HG03108 (cell line): Measurements from ENCODE around the gene HSBP1L1.

Source experiments
- ATAC-seq: cut with Tn5 transposase; IDR thresholded peaks from one replicate; pipeline ENCODE4 v1.9.1; 2021; ENCODE audit warnings: moderate library complexity; ENCODE audit not compliant: unreplicated experiment

HSBP1L1 gene

DNA sequence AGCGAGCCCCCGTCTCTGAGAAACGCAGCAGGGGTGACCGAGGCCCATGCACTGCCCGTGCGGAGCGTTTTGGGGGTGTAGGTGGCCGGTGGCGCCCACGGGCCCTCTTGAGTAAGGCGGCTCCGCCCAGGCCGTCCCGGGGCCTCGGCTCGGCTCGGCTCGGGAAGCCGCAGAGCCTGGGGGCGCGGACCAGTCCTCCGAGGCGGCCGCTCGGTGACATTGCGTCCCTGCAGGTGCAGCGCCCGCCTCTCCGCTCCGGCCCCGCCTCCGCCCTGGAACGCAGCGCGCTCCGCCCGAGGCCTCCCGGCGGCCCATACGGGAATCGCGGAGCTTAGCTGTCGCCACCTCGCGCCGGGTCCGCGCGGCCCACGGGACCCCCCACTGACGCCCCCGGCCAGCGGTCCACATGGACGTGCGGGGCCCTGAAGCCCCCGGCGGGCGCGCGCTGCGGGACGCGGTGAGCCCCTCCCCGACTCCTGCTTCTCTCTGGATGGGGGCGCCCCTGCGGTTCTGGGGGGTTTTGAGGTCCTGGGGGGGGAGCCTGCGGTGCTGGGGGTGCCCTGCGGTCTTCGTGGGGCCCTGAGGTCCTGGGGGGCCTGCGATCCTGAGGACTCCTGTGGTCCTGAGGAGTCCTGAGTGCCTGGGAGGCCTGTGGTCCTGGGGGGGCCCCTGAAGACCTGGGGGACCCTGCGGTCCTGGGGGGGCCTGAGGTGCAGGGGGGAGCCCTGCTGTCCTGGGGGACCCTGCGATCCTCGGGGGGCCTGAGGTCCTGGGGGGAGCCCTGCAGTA is at the start of gene HSBP1L1:
Gene HSBP1L1, plus strand, starts transcription at position 314 of the 789 bp plus-strand sequence. Its CDS starts 93 bp downstream, at position 407.
- peak; percentile 80 for ATAC-seq

DNA sequence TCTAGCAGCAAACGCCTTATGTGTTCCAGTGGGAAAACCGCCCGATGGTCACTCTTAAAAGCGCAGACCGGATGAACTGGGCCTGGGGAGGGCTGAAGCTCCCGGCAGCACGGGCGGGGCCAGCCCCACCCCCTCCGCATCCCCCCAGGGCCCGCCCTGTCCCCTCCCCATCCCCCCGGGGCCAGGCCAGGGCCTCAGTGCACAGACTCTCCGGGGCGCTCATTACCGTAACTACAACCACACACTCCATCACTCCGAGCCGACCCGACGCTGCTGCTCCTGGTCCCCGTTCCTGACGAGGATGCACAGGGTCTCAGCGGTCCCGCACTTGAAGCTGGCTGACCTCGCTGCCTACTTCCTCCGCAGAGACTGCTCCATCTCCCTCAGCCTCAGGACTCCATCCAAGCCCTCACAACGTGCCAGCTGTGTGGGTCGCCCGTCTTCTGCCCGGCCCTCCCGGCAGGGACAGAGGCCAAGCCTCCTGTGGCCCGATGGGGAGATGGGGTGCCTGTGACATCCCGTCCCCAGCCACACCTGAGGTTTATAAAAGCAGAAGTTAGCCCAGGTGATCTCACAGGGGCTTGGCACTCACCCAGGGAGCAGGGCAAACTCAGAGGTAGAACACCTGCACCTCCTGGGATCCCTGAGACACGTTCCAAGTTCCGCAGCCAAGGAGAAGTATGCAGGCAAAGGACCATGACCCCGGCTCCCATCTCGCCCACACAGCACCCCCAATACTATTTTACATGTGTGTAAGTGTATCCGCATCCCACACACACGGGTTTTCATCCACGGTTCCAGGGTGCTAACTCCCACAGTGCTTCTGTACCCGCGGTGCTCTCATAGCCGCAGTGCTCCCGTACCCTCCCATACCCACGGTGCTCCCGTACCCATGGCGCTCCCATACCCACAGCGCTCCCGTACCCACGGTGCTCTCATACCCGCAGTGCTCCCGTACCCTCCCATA is 49.0 kb upstream of the HSBP1L1 start:
- no peak for ATAC-seq

DNA sequence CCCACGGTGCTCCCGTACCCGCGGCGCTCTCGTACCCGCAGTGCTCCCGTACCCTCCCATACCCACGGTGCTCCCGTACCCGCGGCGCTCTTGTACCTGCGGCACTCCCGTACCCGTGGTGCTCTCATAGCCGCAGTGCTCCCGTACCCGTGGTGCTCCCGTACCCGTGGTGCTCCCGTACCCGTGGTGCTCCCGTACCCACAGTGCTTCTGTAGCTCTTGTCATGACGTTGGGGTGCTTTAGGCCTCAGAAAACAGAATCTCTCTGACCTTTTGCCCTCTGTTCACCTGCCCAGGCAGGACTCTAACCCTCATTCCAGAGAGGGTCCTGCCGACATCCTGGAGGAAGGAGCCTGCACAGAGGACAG is 48.3 kb upstream of the HSBP1L1 start:
- ATAC-seq, result no peak

DNA sequence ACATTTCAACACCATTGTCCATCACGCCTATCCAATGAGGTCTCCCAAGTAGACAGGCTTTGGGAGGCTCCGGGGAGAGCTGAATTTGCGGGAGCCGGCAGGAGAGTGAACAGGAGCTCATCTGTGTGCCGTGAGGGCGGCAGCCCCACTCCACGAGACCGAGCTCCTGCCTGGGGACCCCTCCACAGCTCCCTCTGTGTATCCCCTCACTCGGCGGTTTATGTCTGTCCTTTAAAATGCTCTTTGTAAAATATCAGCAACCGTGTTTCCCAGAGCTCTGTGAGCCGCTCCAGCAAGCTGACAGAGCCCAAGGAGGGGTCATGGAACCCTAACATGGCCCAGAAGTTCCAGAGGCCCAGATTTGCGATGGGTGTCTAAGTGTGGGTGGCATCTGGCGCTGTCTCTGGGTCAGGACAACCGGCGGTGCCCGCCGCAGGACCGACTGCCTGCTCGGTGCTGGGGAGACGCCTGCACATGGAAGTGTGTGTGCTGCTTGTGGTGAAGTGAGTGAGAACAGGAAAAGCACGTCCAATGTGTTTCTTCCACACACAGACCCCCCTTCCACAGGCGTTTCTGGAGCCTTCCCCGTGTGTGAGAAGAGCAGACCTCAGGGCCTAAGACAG is 47.8 kb upstream of the HSBP1L1 start:
- no peak for ATAC-seq

DNA sequence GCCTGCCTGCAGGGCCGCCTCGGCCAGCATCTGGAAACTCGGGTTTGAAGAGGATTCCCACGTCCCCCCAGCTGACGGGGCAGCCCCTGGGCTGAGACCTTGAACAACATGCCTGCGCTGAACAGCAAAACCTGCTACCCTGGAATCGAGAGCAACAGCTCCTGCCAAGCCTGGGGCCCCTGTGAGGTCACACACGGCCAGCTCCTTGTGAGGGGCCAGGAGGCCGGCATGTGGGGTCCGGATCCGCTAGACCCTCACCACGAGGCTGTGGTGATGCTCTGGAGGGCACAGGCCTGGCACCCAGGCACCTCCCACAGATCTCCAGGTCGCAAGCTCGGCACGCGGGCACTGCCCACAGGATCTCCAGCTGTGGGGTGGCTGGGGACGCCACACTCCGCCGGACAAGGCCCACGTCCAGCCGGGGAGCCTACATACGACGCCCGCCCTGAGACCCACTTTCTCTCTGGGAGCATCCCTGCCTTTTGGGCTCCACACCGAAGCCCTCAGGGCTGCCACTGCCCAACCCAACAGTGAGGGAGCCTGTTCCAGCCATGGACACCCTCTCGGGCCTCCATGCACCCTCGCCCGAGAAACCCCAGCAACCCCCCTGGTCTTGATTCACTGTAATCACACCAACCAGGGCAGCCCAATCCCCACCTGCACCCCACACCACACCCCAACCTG is 47.1 kb upstream of the HSBP1L1 start:
- no peak for ATAC-seq

DNA sequence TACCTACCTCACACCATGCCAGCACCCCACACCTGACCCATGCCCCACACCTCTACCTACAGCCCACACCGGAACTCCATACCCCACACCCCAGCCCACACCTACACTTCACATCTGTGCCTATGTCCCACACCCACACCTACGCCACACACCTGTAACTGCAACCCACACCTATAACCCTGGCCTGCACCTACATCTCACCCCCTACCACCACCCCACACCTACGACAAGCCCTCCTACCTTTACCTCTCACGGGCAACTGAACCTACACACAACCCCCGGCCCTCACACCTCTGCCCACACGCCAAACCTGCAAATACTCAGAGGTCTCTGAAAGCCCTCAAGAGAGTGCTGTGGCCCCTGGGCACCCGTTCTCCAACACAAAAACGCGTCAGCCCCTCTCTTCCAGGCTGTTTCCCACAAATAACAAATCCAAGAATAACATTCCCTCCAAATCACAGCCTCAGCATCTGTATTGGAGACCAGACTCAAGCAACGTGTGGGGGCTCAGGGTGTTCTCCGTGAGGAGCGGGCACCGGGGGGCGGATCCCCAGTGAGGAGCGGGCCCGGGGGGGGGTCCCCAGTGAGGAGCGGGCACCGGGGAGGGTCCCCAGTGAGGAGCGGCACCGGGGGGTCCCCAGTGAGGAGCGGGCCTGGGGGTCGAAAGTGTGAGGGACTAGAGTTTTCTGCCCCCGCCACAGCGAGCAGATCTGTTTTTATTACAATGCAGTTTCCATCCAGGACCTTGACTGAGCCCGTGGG is 46.4 kb upstream of the HSBP1L1 start:
- ATAC-seq, result no peak

DNA sequence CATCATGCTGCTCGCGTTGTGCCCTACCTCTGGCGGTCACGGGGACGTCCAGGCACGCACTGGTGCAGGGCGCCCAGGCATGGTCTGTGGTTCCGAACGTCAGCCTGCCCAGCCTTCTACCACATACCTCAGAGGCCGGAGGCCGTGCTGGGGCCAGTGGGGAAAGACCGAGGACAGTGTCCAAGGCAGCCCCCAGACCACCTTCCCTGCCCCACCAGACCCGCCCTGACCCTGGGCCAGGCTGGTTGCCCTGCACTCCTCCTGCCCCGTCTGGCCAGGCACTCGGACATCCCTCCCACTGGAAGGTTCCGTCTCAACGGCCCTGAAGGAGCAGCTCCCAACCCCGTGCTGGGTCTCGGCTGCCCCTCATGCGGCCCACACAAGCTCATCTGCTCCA is 45.8 kb upstream of the HSBP1L1 start:
- ATAC-seq, result no peak

DNA sequence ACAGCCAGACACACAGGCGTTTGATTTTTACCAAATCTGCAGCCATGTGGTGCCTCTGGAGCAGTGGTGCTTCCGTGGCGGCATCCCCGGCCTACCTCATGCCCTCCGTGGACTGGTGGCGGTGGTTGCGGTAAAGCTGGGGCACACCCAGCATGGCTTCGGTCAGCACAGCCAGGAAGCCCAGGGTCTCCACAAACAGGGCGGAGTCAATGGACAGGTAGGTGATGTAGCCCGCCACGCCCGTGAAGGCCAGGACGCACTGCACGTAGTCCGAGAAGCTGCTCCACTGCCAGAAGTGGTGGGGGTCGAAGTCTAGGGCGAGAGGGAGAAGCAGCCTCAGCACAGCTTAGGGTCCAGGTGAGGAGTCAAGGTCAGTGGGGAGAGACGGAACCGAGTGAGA is 45.4 kb upstream of the HSBP1L1 start:
- no peak for ATAC-seq

DNA sequence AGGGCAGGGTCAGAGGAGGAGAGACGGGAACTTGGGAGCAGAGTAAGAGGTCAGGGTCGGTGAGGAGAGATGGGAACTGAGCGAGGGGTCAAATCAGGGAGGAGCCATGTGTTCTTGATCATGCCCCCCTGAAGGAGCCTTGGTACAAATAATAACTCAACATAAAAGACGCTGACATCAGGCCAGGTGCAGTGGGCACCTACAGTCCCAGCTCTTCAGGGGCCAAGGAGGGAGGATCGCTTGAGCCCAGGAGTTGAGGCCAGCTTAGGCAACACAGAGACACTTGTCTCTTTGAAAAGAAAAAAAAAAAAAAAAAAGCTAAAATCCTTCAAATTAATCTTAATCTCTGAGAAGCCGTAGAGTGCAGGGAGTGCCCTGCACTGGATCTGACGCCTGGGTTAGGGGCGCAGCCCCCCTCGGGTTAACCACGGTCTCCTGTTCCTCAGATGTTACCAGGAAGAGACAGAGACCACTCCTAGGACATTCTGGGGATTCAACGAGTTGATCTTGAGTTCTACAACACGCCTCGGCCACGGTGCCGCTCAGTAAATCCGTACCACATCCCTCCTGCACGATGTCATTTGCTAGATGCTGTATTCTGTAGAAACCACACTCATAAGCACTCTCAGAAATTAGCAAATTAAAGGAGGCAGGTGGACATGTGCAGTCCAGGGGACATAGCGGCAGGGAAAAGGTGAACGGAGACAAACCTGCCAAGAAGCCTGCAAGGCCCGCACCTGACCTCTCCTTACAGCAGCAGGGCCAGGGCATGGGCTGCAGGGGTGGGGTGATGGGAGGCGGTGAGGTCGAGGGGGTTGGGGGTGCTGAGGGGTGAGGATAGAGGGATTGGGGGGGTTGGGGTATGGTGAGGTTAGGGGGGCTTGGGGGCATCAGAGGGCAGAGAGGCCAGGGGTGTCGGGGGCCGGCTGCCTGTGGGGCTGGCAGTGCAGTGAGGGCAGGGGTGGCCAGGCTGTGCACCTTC is 42.2 kb upstream of the HSBP1L1 start:
- ATAC-seq, result no peak

DNA sequence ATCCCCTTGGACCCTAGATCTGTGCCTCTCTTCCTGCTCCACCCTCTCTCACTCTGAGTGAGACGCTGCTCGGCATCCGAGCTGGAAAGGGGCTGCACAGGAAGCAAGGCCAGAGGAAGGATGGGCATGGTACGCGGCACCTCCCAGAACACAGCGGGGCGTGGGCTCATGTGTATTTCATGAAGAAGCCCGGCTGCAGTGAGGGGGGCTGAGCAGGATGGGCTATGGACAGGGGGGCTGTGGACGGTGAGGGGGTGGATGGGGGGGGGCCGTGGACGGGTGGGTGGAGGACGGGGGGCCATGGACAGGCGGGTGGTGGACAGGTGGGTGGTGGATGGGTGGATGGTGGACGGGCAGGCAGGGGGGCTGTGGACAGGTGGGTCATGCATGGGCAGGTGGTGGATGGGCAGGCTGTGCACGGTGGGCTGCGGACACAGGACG is 41.5 kb upstream of the HSBP1L1 start:
- ATAC-seq, result no peak

DNA sequence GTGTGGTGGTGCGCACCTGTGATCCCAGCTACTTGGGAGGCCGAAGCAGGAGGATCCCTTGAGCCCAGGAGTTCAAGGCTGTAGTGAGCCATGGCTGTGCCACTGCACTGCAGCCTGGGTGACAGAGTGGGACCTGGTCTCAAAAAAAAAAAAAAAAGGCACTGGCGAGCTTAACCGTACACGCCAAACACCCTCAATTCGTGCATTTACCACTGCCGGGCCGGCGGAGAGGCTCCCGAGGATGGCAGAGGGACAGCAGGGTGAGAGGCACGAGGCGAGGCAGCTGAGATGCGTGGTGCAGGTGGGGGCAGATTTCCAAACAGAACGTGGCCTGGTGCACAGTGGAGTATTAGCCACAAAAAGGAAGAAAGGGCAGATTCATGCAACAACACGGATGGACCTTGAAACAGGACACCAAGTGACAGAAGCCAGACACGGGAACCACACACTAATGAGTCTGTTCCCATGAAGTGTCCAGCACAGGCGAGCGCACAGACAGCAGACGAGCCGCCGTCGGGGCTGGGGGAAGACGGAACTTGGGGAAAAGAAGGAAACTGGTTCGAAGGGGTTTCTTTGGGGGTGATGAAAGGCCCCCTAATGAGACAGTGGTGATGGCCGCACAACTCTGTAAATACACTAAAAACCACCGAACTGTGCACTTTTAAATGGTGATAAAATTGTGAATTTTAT is 40.4 kb upstream of the HSBP1L1 start:
- ATAC-seq, result no peak

DNA sequence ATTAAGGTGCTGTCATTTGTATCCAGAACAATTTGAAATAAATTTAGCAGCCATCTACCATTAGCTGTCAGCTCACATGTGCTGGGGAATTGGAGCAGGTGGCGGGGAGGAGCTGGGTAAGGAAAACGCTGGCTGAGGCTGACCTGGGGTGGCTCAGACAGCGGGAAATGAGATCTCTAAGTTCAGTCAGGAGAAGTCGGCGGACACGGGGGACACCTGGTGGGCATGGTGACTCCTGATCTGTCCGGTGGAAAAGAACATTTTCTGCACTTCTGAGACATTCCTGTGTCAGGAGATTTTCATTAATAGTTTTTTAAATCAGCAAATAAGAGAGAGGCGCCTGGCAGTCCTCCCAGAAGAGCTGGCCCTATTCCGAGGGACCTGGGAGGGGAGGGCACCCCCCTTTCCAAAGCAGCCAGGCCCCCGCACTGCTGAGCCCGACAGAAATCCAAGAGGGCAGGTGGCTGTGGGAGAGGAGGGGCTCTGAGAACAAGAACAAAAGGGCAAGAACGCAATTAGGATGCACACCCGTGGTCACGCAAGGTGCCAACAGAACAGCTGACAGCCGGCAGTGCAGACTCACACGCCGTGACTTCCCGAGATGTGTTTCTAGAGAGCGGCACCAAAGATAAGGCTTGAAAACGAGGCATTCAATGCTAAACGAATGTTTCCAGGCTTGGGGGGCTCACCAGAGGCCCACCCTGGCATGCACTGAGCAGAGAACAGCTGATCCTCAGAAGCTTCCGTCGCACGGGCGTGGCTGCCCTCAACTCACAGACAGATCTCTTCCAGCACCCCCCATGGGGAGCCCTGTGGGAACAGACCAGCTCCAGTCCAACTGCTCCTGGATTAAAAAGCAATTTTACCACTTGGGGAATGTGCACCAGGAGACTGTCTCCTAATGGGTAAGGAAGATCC is 39.4 kb upstream of the HSBP1L1 start:
- ATAC-seq, result no peak

DNA sequence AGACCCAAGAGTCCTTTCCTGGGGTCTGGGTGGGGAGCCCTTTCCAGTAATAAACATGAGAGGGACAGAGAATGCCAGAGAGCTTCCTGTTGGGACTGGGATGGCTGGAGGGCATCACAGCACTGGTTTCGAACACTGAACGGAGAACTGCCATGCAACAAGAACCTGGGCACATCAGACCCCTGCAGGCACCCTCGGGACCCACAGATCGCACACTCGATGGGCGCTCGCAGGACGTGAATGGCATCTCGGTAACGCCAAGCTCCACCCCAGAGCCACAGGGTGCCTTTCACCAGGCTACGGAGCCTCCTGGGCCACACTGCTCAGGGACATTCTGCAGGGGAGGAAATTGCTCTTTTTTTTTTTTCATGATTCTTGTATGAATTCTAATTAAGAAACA is 38.1 kb upstream of the HSBP1L1 start:
- no peak for ATAC-seq

DNA sequence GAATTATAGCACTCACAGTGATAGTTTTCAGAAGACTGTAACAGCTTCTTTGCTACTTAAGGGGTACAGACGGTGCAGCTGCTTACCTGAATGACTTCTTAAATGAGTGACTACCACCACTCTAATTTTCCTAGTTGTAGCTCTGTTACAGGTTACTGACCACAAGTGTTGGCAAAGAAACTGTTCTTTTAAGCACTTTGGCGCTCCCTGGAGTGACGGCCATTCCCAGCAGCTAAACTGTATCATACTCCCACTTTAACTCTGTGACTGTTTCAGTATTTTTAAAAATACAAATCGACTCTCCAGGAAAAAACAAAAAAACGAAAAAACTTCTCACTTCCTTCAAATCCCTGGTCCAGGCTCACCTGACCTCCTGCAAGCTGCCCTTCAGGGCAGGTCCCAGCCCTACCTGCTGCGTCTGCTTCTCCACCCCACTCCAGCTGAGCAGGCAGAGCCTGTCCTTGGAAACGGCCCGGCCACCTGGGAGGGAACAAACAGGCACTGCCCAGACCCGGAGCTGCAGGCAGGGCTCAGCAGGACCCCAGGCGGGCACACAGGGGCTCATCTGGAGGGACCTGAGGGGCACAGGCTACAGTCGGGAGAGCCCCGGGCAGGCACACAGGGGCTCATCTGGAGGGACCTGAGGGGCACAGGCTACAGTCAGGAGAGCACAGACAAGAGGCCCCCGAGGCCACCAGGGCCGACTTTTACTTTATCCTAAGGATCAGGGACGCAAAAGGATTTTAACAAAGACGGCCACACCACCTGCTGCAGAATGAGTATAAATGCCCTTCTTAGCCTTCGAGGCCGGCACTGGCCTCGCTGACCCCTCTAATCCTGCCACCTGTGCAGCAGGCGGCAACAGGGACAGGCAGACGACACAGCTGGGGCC is 37.5 kb upstream of the HSBP1L1 start:
- no peak for ATAC-seq

DNA sequence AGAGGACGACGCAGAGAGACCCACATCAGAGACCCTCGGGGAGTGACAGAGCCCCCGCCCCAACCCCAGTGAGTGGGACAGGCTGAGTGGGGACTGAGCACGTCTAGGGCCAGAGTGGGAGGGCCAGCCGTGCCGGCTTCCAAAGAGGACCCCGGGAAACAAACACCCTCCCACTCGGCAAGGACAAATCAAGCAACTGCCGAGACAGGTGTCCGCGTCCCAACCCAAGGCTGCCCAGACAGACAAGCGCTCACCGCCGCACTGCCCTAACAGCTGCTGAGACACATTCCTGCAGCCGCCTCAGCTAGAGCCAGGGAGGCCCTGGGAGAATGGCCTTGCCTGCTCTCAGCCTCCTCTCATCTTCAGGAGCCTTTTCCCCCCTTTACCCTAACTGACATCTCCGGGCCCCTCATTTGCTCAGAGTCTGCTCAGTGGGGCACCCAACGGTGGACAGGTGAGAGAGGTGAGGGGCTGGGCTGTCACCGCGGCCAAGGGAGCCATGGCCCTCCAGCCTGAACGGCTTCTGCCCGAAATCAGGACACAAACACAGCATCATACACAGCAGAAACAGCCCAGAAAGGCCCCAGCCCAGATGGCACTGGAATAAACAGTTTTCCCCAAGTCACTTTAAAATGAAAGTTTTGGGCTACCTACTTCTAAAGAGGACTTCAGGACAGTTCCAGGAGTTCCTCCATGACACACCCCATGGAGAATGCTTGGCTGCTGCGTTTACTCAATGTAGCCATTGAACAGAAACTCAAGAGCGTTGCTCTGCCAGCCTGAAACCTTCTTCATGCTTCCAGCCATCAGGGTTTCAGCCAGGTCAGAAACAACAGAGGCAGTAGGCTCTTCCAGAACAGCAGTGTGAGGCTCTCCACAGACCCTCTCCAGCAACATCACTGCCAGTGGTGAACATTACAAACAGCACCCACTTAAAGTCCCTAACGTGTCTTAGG is 36.6 kb upstream of the HSBP1L1 start:
- no peak for ATAC-seq
